K562 (cell line): ENCODE measurements around the gene PALMD. TPM values are rescaled to one million over a fixed set of nuclear protein-coding genes. Genes with fewer than 3 reads are reported as not detected.

Experiments
- ATAC-seq: fragments of 200-7000 bp; cut with Tn5 transposase; 3 replicates; pipeline ENCODE4 v1.9.1; 2020; ENCODE audit warnings: moderate library complexity
- BruUV-seq: library from RNA; stranded (reverse); fragments of 400-500 nt; replicated peaks from 2 replicates; lab custom pipeline; 2021; lab: Mats Ljungman, UMichigan
- CTCF ChIA-PET: fragments of 300-600 bp; formaldehyde crosslinking; extraction: SDS; loops from one replicate; lab custom pipeline; 2021; ENCODE audit warnings: low intra/inter-chr PET ratio; lab: Yijun Ruan, JAX
- POLR2A ChIA-PET: fragments of 300-600, 350-650 bp; sonication (Branson Sonifier 250); formaldehyde crosslinking; extraction: SDS; loops from one replicate; lab custom pipeline; 2021; ENCODE audit warnings: antibody characterized with exemption, inconsistent platforms; lab: Yijun Ruan, JAX
- DNase-seq, 4 experiments: peaks; one replicate each; pipeline versions ENCODE4 v3.0.0 to v3.0.0-alpha.2; 2011 to 2018; ENCODE audit warnings: low spot score in 3 of 4, mixed read lengths in 3 of 4; ENCODE audit errors: extremely low read depth in 1 of 4
- FAIRE-seq: peaks from 2 replicates; lab custom pipeline; 2011; peaks lifted over from hg19 to GRCh38; lab: Jason Lieb, UNC
- H2AFZ ChIP-seq: 2 replicates; pipeline ENCODE4 v1.6.0; 2011; ENCODE audit warnings: low read depth, low read length, control low read depth, inconsistent platforms
- H3K27ac ChIP-seq: fragments of 200-600 bp; 3 replicates; pipeline ENCODE4 v1.8.0; 2011; ENCODE audit warnings: low read depth, mild to moderate bottlenecking, control low read depth, inconsistent platforms, low read length, moderate library complexity, mixed read lengths; ENCODE audit errors: extremely low read depth
- H3K27me3 ChIP-seq, 2 experiments: fragments of 300-600 bp in 1 of 2; 2 replicates in 1 of 2; 3 replicates in 1 of 2; pipeline versions ENCODE4 v1.6.0 to v1.8.0; 2011; ENCODE audit warnings: inconsistent platforms in 2 of 2, low read length in 2 of 2, mild to moderate bottlenecking in 1 of 2, mixed read lengths in 1 of 2, moderate library complexity in 1 of 2; ENCODE audit not compliant: control insufficient read depth in 2 of 2, insufficient read depth in 2 of 2
- H3K36me3 ChIP-seq: fragments of 300-600 bp; 3 replicates; pipeline ENCODE4 v1.8.0; 2011; ENCODE audit warnings: mild to moderate bottlenecking, low read length, inconsistent platforms; ENCODE audit not compliant: control insufficient read depth, insufficient read depth
- H3K4me1 ChIP-seq, 2 experiments: fragments of 200-600 bp in 1 of 2; replicated peaks in 1 of 2; 2 replicates in 1 of 2; 3 replicates in 1 of 2; pipeline versions ENCODE4 v1.5.1 to v1.8.0; 2011; ENCODE audit warnings: inconsistent platforms in 2 of 2, low read length in 2 of 2, mild to moderate bottlenecking in 1 of 2, mixed read lengths in 1 of 2, moderate library complexity in 1 of 2; ENCODE audit not compliant: control insufficient read depth in 2 of 2, insufficient read depth in 2 of 2
- H3K4me2 ChIP-seq: 2 replicates; pipeline ENCODE4 v1.6.1; 2011; ENCODE audit warnings: low read length, control low read depth, inconsistent platforms, mixed read lengths; ENCODE audit not compliant: insufficient read depth
- H3K4me3 ChIP-seq: fragments of 200-600 bp; sonication (generic), shearing (Covaris generic); 2 replicates; pipeline ENCODE4 v1.5.1; 2016; ENCODE audit warnings: control low read depth, inconsistent platforms
- H3K79me2 ChIP-seq: fragments of 200-600 bp; 3 replicates; pipeline ENCODE4 v1.8.0; 2011; ENCODE audit warnings: low read length, inconsistent platforms; ENCODE audit not compliant: control insufficient read depth, insufficient read depth
- H3K9ac ChIP-seq, 2 experiments: 2 replicates each; pipeline versions ENCODE4 v1.6.0 to v1.6.1; 2011; ENCODE audit warnings: low read depth in 2 of 2, low read length in 2 of 2, control low read depth in 1 of 2, inconsistent platforms in 1 of 2, mild to moderate bottlenecking in 1 of 2, mixed read lengths in 1 of 2; ENCODE audit not compliant: insufficient read depth in 1 of 2
- H3K9me1 ChIP-seq: one replicate; pipeline ENCODE4 v1.6.0; 2011; ENCODE audit warnings: inconsistent platforms, mild to moderate bottlenecking, low read length, moderate library complexity; ENCODE audit not compliant: control insufficient read depth, insufficient read depth
- H3K9me3 ChIP-seq: replicated peaks from 2 replicates; pipeline ENCODE4 v1.5.1; 2011; ENCODE audit warnings: low read depth, low read length, inconsistent platforms; ENCODE audit not compliant: control insufficient read depth, insufficient read depth
- H4K20me1 ChIP-seq: replicated peaks from 2 replicates; pipeline ENCODE4 v1.6.1; 2011; ENCODE audit warnings: low read length, inconsistent platforms, mixed read lengths; ENCODE audit not compliant: control insufficient read depth, insufficient read depth
- MAFG ChIP-seq: fragments of 450-650 bp; conservative IDR thresholded peaks from 2 replicates; pipeline ENCODE4 v1.6.1; 2016; ENCODE audit warnings: missing genetic modification characterization, missing compliant biosample characterization
- USF1 ChIP-seq: sonication (generic); formaldehyde crosslinking; IDR thresholded peaks from 2 replicates; pipeline ENCODE4 v1.9.0; 2022; ENCODE audit warnings: mild to moderate bottlenecking, missing genetic modification reagents
- ZBTB11 ChIP-seq, 3 experiments: fragments of 200-800 bp in 1 of 3; fragments of 250-450 bp in 1 of 3; fragments of 450-650 bp in 1 of 3; sonication (Bioruptor Pico) in 1 of 3; sonication (Bioruptor generic) in 1 of 3; formaldehyde crosslinking in 1 of 3; IDR thresholded peaks; 2 replicates each; pipeline versions ENCODE4 v1.6.1 to v1.8.0; 2016 to 2022; ENCODE audit warnings: mild to moderate bottlenecking in 2 of 3, missing genetic modification characterization in 2 of 3, missing compliant biosample characterization in 1 of 3, moderate library complexity in 1 of 3
- WGBS: fragments of 100-300 bp; shearing (Covaris generic); methylation state at CpG from one replicate; pipeline ENCODE4 v1.1.6; 2016; ENCODE audit warnings: low coverage, mixed read lengths; ENCODE audit not compliant: insufficient coverage; ENCODE audit errors: missing lambda C conversion rate; 5-methylcytosine and 5-hydroxymethylcytosine counted together
- in situ Hi-C: fragments of 300-500 bp; cut with MboI; formaldehyde crosslinking; loops from 4 replicates; pipeline ENCODE4 v1.15.0; 2018; ENCODE audit warnings: inconsistent platforms, mixed read lengths
- intact Hi-C: fragments of 100-400 bp; cut with micrococcal nuclease; formaldehyde crosslinking; loops from 2 replicates; pipeline ENCODE4 v1.14.2; 2022
- polyA plus RNA-seq, 8 experiments: library from polyadenylated mRNA; depleted of rRNA in 4 of 8; stranded (reverse) in 5 of 8; unstranded in 3 of 8; fragments of >200 nt; fragmentation: Nextera tagmentation in 2 of 8; fragmentation: Illumina TruSeq in 1 of 8; extraction: Ambion mirVana in 2 of 8; extraction: Trizol in 1 of 8; gene quantifications; 2 replicates each; pipeline versions ENCODE4 v1.2.1 to v1.2.3, GENCODE V29; 2011 to 2014; ENCODE audit warnings: inconsistent platforms in 1 of 8, missing spikeins in 1 of 8
- total RNA-seq, 7 experiments: library from RNA; depleted of rRNA in 6 of 7; stranded (reverse); fragments of >200 nt in 6 of 7; fragmentation: Illumina TruSeq in 2 of 7; extraction: Trizol in 2 of 7; gene quantifications; 2 replicates each; pipeline versions ENCODE4 v1.2.1 to v1.2.3, GENCODE V29; 2011 to 2021; ENCODE audit warnings: low replicate concordance in 1 of 7

PALMD gene
- total and polyA plus RNA-seq, 9 of the 15 experiments (the other 6 are each of a cell fraction or from before 2014, with no cell fraction given): 2.7 to 13.5 (median 5.4) TPM

GRCh38 chr1:99682291-99682751, 36.4 kb downstream of the PALMD start:
- 33% methylated on average over 4 of the region's 4 CpGs for WGBS
- Histone ChIP-seq H3K27ac (no peak overlapping the region), H3K4me3 (no peak overlapping the region)

More at GRCh38 chr1:99682291-99682751, 36.4 kb downstream of the PALMD start:
- H3K9me3 ChIP-seq: no peaks in the 10 kb centered on the region
- no peaks in the 10 kb centered on the region for H4K20me1 ChIP-seq
- no peak for FAIRE-seq
- no peaks in the 10 kb centered on the region for H3K36me3 ChIP-seq
- ChIA-PET POLR2A (interaction anchor here (1.7 kb wide), 1 partner anchor 11 kb away, joined by 4 read pairs; no protein-coding TSS in a partner anchor), CTCF (no interaction called here)
- no peak overlapping the region for H3K4me2 ChIP-seq
- no peak overlapping the region for H2AFZ ChIP-seq
- intact Hi-C loops (loop anchor here (10.0 kb wide), 1 partner anchor 288 kb away; no protein-coding TSS in a partner anchor), in situ Hi-C loops (no loop called here)
- H3K9ac ChIP-seq: no peak overlapping the region
- H3K27me3 ChIP-seq: no peaks in the 10 kb centered on the region
- H3K4me1 ChIP-seq: no peaks in the 10 kb centered on the region
- no peaks in the 10 kb centered on the region for H3K79me2 ChIP-seq
- no peak for ATAC-seq
- BruUV-seq: no TSS peak
- H3K9me1 ChIP-seq: no peaks in the 10 kb centered on the region
- TF ChIP-seq MAFG (tag): no peak
- no peak for TF ChIP-seq ZBTB11 (CRISPR knock-in tag; IDR thresholded peaks at IDR 0.05)
- TF ChIP-seq USF1: no peak
- DNase-seq: no peak
